ENCODE measurements around the gene CRELD2.

Gene CRELD2, protein sequence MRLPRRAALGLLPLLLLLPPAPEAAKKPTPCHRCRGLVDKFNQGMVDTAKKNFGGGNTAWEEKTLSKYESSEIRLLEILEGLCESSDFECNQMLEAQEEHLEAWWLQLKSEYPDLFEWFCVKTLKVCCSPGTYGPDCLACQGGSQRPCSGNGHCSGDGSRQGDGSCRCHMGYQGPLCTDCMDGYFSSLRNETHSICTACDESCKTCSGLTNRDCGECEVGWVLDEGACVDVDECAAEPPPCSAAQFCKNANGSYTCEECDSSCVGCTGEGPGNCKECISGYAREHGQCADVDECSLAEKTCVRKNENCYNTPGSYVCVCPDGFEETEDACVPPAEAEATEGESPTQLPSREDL

DNA sequence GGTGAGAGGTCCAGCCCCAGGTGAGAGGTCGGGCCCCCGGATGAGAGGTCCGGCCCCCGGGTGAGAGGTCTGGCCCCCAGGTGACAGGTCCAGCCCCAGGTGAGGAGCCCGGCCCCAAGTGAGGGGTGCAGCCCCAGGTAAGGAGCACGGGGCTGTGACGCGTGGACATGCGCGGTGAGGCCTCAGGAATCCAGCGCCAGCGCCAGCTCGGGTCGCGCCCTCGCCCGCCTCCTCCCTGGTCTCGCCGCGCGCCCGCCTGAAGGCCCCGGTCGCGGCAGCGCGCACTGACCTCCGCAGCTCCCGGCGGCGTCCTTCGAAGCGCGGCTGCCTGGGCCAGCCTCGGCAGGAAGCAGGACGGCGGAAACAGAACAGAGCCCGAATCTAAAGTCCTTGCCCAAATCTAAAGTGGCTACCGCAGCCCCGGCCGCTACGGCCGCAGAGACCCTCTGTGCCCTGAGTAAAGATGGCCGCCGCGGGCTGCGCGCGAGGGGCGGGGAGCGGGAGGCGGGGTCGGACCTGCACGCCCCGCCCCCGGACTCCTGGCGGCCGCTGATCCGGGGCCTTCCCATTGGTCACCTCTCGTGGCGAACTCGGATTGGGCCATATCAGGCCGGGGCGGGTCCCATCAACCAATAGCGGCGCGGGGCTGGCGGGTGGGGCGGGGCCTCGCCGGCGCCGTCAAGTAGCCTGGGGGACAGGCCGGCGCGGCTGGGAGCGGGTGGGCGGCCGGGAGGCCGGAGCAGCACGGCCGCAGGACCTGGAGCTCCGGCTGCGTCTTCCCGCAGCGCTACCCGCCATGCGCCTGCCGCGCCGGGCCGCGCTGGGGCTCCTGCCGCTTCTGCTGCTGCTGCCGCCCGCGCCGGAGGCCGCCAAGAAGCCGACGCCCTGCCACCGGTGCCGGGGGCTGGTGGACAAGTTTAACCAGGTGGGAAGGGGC, at the start of gene CRELD2, which contains the start of gene ALG12:
Gene CRELD2, plus strand, starts transcription at position 661 of the 937 bp plus-strand sequence. Its CDS starts 136 bp downstream, at position 797.
Gene ALG12, minus strand, starts transcription at position 465 of the 937 bp plus-strand sequence. CDS start 4,673 bp downstream, outside the sequence.
- peak; percentile 94 for DNase-seq (ENCODE audit: low read depth)

DNA sequence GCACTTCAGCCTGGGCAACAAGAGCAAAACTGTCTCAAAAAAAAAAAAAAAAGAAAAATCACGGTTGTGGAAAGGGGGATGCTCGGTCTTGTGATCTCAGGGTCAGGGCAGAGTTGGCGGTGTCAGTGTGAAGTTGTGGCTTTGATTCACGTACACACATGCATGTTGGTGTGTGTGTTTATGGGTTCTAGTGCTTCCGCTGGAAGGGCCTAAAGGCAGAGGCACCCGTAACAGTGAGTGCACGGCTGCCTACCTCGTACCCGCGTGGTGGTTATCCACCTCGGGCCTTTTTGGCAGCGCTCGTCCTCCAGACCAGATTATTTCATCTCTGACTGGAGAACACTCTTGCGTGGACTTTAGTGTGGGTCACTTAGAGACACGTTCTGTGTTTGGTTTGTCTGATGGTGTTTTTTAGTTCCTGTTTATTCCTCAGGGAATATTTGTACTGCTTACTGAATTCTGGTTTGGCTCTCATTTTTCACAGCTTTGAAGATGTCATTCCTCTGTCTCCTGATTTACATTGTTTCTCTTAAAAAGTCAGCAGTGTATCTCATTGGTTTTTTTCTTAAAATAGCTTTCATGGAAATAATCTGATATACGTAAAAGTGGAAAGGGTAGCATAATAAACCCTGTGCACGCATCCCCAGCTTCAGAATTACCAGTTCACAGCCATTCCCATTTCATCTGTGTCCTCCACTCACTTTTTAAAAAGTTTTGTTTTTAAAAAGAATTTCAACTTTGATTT, 49.2 kb upstream of the CRELD2 start:
- DNase-seq (ENCODE audit: low read depth) = no peak

DNA sequence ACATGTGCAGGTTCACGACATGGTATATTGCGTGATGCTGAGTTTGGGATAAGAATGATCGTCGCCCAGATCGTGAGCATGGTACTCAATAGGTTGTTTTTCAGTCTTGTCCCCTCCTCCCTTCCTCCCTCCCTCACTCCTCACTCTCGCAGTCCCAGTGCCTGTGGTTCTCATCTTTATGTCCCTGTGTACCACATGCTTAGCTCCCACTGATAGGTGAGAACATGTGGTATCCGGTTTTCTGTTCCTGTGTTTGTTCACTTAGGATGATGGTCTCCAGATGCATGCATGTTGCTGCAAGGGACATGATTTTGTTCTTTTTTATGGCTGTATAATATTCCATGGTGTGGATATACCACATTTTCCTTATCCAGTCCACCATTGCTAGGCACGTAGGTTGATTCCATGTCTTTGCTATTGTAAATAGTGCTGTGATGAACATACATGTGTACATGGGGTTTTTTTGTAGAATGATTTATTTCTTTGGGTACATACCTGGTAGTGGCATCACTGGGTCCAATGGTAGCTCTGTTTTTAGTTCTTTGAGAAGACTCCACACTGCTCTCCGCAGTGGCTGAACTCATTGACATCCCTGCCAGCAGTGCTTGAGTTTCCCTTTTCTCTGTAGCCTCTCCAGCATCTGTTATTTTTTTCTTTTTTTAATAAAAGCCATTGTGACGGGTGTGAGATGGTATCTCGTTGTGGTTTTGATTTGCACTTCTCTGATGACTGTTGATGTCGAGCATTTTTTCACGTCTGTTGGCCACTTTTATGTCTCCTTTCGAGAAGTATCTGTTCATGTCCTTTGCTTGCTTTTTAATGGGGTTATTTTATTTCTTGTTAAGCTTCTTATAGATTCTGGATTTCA, 48.4 kb upstream of the CRELD2 start:
- no peak for DNase-seq (ENCODE audit: low read depth)

DNA sequence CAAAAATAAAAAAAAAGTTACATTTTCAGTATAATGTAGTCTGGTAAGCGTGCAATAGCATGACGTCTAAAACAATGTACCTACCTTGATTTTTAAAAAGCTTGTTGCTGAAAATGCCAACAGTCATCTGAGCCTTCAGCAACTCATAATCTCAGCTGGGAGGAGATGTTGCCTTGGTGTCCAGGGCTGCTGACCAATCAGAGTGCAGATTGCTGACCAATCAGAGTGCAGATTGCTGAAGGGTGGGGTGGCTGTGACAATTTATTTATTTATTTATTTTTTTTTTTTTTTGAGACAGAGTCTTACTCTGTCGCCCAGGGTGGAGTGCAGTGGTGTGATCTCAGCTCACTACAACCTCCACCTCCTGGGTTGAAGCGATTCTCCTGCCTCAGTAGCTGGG, 47.0 kb upstream of the CRELD2 start:
- DNase-seq (ENCODE audit: low read depth) = no peak

DNA sequence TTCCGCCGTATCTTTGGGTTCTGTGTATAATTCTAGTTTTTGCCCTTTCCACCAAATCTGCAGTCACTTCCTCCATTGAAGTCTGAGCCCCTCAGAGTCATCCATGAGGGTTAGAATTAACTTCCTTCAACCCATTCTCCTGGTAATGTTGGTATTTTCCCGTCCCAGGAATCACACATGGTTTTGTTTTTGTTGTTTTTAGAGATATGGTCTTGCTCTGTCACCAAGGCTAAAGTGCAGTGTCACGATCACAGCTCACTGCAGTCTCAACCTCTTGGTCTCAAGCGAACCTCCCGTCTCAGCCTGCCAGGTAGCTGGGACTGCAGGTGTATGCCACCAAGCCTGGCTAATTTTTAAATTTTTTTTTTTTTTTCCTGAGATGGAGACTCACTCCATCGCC, 46.1 kb upstream of the CRELD2 start:
- DNase-seq (ENCODE audit: low read depth) = no peak

DNA sequence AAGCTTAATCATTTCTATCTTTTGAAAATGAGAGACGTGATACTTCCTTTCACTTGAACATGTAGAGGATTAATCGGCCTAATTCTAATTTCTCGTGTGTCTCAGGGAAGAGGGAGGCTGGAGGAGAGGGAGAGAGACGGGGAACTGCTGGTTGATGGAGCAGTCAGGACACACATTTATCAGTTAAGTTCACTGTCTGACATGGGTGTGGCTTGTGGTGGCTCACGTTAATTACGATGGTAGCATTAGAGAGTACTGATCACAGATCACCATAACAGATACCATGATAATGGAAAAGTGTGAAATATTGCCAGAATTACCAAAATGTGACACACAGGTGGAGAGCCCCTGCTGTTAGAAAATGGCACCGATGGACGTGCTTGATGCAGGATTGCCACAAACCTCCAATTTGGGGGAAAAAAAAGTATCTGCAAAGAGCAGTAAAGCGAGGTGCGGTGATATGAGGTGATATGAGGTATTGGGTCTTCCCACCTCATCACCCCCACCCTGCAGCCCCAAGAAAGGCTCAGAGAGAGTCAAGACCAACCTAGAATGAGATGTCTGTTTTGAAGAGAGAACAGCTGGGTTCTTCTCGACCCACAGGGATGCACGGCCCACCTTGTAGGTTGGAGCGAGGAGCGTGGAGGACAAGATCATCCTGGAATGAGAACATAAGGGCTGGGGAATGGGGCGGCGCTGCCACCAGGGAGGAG, 45.0 kb upstream of the CRELD2 start:
- no peak for DNase-seq (ENCODE audit: low read depth)

DNA sequence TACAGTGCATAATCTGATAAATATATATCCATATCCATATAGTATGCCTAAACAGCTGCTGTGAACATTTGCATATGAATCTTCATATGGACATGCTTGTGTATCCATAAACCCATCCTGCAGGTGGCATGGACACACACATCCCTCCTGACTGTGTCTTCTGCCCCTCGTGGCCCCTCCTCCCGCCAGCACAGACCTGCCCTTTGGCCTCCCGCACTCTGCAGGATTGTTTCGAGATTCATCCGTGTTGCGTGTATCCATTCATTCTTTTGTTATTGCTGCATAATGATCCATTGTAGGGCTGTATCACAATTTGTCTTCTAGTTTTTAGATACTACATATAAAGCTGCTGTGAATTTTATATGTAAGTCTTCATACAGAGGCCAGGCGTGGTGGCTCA, 40.8 kb upstream of the CRELD2 start:
- no peak for DNase-seq (ENCODE audit: low read depth)

DNA sequence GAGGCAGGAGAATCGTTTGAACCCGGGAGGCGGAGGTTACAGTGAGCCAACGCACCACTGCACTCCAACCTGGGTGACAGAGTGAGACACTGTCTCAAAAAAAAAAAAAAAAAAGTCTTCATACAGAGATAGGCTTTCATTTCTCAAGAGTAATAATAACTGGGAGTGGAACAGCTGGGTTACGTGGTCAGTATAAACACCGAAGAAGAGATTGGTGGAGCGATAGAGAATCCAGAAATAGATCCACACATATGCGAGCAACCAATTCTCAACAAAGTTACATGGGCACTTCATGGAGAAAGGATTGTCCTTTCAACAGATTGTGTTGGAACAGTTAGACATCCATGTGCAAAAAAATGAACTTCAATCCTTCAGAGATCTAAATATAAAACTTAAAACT, 40.2 kb upstream of the CRELD2 start:
- no peak for DNase-seq (ENCODE audit: low read depth)

DNA sequence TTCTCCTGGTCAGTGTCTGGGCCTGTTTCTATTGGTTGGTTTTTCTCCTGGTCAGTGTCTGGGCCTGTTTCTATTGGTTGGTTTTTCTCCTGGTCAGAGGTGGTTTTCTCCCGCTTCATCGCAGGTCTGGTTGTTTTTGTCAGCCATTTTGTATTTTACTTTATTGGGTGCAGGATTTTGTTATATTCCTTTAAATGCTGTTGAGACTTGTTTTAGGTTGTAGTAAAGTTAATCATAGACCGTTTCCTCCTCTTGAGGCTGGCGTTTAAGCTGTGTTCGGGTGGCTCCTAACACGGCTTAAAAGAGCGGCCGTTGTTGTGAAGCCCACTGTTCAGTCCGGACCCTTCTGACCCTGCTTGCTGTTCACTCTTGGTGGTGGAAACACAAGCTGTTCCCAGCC, 38.6 kb upstream of the CRELD2 start:
- DNase-seq (ENCODE audit: low read depth) = no peak

DNA sequence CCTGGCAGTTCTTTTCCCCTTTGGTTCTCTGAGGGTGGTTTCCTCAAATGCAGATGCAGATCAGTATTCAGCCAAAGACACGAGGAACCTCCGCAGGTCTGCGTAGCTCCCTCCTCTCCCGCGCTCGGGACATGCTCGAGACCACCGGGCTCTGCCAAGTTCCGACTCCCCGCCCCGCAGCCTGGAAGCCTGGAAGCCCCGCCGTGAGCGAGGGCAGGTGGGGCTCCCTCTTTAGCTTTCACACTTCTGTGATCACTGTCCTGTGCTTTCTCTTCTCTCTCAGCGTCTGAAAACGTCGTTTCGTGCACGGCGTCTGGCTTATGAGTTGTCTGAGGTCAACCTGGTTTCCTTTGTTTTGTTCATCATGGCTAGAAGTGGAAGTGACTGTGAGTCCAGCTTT, 38.2 kb upstream of the CRELD2 start:
- no peak for DNase-seq (ENCODE audit: low read depth)

DNA sequence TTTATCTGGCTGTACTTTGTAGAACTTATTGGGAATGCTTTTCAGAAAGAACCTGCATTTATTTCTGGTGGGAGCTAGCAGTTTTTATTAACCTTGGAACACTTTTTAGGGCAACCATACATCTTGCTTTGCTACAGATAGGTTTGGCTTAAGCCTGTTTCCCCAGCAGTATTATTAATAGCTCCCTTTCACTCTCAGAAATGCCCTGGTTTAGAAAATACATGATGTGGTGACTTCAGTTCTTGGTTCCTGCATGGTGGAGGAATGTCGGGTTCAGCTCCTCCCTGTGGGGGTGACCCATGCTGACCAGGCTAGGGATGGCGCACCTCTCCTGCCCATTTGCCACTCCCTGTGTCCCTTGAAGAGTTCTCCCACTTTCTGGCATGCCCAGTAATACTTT, 36.6 kb upstream of the CRELD2 start:
- no peak for DNase-seq (ENCODE audit: low read depth)

DNA sequence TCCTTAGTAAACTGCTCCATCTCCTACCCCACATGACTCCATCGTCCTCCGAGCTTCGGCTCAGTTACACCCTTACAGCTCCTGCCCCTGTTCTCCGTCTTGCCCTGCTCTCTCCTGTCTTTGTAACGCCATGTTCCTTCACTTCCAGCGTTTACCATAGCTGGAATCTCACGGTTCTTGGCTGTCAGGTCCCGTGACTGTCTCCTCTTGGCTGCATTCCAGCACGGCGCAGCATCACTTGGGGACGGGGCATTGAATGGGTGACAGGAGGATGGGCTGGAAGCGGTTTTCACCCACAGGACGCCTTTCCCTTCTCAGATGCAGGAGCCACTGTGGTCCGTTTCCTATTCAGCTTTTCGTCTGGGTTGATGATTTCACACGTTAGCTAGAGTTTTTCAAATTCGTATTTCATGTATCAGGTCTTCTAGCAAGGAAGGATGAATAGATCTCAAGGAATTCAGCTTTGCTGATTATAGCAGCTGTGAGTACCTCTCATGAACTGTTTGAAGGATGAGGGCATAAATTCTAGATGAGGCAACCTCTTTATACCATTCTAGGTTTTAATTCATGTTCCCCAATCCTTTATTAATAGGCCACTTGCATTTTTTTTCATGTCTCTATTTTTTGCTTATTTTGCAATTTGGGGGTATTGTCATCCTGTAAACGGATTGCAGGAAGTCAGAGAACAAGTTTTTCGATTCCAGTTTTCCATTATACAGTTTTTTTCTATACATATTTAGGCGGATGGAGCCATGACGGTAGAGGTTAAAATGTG, 35.7 kb upstream of the CRELD2 start:
- DNase-seq (ENCODE audit: low read depth) = peak; percentile 14

DNA sequence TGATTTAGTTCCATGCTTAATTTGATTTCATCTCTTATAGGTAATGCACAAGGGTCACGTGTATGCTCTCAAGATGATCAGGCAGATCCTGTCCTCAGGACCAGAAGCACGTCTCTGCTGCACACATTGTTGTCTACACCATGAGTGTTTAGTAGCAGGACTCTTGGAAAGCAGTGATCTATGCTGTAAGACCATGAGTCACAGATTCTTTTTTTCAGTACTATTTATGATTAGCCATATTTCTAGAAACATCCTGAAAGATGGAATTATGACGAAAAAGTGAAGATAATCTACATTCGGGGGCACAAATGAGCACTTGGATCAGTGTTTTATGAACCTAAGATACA, 35.2 kb upstream of the CRELD2 start:
- DNase-seq (ENCODE audit: low read depth) = peak; percentile 33

DNA sequence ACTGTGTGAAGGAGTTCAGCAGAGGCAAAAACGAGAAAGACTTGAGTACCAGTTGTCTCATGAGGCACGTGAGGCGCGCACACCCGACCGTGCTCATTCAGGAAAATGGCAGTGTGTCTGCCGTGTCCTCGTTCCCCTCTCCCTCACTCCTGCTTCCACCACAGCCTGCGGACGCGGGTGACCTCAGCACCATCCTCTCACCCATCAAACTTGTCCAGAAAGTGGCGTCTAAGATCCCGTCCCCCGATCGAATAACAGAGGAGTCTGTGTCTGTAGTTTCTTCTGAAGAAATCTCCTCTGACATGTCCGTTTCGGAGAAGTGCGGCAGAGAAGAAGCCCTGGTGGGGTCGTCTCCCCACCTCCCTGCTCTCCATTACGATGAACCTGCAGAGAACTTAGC, 34.4 kb upstream of the CRELD2 start:
- no peak for DNase-seq (ENCODE audit: low read depth)

DNA sequence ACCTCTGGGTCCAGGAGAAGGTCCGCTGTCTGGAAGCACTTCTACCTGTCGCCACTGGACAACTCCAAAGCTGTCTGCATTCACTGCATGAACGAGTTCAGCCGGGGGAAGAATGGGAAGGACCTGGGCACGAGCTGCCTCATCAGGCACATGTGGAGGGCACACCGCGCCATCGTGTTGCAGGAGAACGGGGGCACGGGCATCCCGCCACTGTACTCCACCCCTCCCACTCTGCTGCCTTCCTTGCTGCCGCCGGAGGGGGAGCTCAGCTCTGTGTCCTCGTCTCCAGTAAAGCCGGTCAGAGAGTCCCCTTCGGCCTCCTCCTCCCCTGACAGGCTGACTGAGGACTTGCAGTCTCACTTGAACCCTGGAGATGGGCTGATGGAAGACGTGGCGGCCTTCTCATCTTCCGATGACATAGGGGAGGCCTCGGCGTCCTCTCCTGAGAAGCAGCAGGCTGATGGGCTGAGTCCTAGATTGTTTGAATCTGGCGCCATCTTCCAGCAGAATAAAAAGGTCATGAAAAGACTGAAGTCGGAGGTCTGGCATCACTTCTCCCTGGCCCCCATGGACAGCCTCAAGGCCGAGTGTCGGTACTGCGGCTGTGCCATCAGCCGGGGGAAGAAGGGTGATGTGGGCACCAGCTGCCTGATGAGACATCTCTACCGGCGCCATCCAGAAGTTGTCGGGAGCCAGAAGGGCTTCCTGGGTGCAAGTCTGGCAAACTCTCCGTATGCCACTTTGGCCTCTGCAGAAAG, 33.8 kb upstream of the CRELD2 start:
- no peak for DNase-seq (ENCODE audit: low read depth)

DNA sequence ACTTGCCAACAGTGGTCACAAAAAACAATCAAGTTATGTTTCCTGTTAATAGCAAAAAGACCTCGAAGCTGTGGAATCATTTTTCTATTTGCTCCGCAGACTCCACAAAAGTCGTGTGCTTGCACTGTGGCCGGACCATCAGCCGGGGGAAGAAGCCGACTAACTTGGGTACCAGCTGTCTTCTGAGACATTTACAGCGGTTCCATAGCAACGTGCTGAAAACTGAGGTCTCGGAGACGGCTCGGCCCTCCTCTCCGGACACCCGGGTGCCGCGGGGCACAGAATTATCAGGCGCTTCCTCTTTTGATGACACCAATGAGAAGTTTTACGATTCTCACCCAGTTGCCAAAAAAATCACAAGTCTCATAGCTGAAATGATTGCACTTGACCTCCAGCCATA, 33.2 kb upstream of the CRELD2 start:
- DNase-seq (ENCODE audit: low read depth) = no peak

DNA sequence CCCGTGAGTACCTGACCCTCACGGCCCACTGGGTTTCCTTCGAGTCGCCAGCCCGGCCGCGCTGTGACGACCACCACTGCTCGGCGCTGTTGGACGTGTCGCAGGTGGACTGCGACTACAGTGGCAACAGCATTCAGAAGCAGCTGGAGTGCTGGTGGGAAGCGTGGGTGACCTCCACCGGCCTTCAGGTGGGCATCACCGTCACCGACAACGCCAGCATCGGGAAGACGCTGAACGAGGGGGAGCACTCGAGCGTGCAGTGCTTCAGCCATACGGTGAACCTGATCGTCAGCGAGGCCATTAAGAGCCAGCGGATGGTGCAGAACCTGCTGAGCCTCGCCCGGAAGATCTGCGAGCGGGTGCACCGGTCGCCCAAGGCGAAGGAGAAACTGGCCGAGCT, 32.6 kb upstream of the CRELD2 start:
- no peak for DNase-seq (ENCODE audit: low read depth)

DNA sequence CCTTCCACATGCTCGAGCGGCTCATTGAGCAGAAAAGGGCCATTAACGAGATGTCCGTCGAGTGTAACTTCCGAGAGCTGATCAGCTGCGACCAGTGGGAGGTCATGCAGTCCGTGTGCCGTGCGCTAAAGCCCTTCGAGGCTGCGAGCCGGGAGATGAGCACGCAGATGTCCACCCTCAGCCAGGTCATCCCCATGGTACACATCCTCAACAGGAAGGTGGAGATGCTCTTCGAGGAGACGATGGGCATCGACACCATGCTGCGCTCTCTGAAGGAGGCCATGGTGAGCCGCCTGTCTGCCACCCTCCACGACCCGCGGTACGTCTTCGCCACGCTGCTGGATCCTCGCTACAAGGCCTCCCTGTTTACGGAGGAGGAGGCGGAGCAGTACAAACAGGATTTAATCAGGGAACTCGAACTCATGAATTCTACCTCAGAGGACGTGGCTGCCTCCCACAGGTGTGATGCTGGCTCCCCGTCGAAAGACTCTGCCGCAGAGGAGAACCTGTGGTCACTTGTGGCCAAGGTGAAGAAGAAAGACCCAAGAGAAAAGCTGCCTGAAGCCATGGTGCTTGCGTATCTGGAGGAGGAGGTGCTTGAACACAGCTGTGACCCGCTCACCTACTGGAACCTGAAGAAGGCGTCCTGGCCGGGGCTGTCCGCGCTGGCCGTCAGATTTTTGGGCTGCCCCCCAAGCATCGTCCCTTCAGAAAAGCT, 31.9 kb upstream of the CRELD2 start:
- no peak for DNase-seq (ENCODE audit: low read depth)

DNA sequence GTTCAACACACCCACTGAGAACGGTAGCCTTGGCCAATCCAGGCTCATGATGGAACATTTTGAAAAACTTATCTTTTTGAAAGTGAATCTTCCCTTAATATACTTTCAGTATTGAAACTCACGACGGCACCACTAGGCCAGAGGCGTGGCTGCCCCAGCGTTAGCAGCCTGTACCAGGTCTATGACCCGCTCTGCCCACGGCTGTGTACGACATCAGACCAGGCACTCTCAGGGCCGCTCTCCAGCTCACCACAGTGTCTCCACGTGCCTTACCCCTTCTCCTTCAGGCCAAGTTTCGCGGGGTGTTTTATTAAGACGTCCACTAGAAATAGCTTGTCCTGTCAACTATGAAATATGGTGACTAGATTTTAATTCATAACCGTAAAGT, 31.4 kb upstream of the CRELD2 start:
- DNase-seq (ENCODE audit: low read depth) = no peak

Data from amniotic epithelial cell (primary cell).